Stimulated activated CD4-positive, alpha-beta T cell treated with anti-CD3 and anti-CD28 coated beads, Interleukin-2, amount 100 ng/mL, for 4 hours (primary cell): Measurements from ENCODE around the gene KCNMA1.

Source experiments
- DNase-seq: peaks from one replicate; pipeline ENCODE4 v3.0.0-alpha.2; 2020; ENCODE audit warnings: low read depth

Gene KCNMA1

GRCh38 chr10:77016278-77016815, 621.3 kb downstream of the KCNMA1 start:
- no peak for DNase-seq

- no peak for DNase-seq
Observed at GRCh38 chr10:77015360-77015759, 622.2 kb downstream of the KCNMA1 start.

- DNase-seq: no peak
Observed at GRCh38 chr10:77012812-77013500, 624.7 kb downstream of the KCNMA1 start.

- DNase-seq: no peak
Observed at GRCh38 chr10:77011874-77012811, 625.5 kb downstream of the KCNMA1 start.

GRCh38 chr10:77010430-77010829, 627.2 kb downstream of the KCNMA1 start:
- no peak for DNase-seq

- DNase-seq: no peak
Observed at GRCh38 chr10:77007834-77008233, 629.8 kb downstream of the KCNMA1 start.

GRCh38 chr10:77006836-77007511, 630.6 kb downstream of the KCNMA1 start:
- no peak for DNase-seq

GRCh38 chr10:77005871-77006270, 631.7 kb downstream of the KCNMA1 start:
- no peak for DNase-seq

GRCh38 chr10:77004917-77005564, 632.6 kb downstream of the KCNMA1 start:
- DNase-seq: no peak

- DNase-seq: no peak
Observed at GRCh38 chr10:77002872-77003271, 634.7 kb downstream of the KCNMA1 start.

GRCh38 chr10:77001206-77001605, 636.4 kb downstream of the KCNMA1 start:
- DNase-seq: no peak

GRCh38 chr10:76998451-76998850, 639.2 kb downstream of the KCNMA1 start:
- DNase-seq: no peak

- no peak for DNase-seq
Observed at GRCh38 chr10:76997631-76998030, 640.0 kb downstream of the KCNMA1 start.

GRCh38 chr10:76995023-76995422, 642.6 kb downstream of the KCNMA1 start:
- no peak for DNase-seq

- no peak for DNase-seq
Observed at GRCh38 chr10:76993213-76993612, 644.4 kb downstream of the KCNMA1 start.

- no peak for DNase-seq
Observed at GRCh38 chr10:76992467-76992866, 645.1 kb downstream of the KCNMA1 start.

- DNase-seq: no peak
Observed at GRCh38 chr10:76991621-76992020, 646.0 kb downstream of the KCNMA1 start.

- DNase-seq: no peak
Observed at GRCh38 chr10:76990561-76990960, 647.0 kb downstream of the KCNMA1 start.

- DNase-seq: peak; percentile 29
Observed at GRCh38 chr10:76984559-76985443, 652.8 kb downstream of the KCNMA1 start.

GRCh38 chr10:76983624-76984023, 654.0 kb downstream of the KCNMA1 start:
- DNase-seq: no peak

- DNase-seq: no peak
Observed at GRCh38 chr10:76982671-76983070, 654.9 kb downstream of the KCNMA1 start.
